Activated T-helper 1 cell treated with anti-CD3 and anti-CD28 coated beads, Interleukin-12 subunit alpha, Interleukin-12 subunit beta, Interleukin-2, Interleukin-4 antibody, amounts not matched to agents 30 ng/mL and 10 ng/mL and 1 ng/mL, durations not matched to agents 14 hours and 24 hours and 36 hours (primary cell): ENCODE results near the gene BIRC3. TPM values are rescaled to one million over a fixed set of nuclear protein-coding genes. Genes with fewer than 3 reads are reported as not detected.

Experiments
- DNase-seq: peaks from one replicate; pipeline ENCODE4 v3.0.0; 2021; ENCODE audit warnings: low spot score
- H3K27ac Mint-ChIP-seq: one replicate; pipeline ENCODE4 v1.8.0; 2021; ENCODE audit warnings: mild to moderate bottlenecking, mixed read lengths
- H3K27me3 Mint-ChIP-seq: one replicate; pipeline ENCODE4 v1.8.0; 2022; ENCODE audit warnings: mild to moderate bottlenecking, moderate library complexity, mixed read lengths; ENCODE audit not compliant: insufficient read depth
- H3K36me3 Mint-ChIP-seq: one replicate; pipeline ENCODE4 v1.8.0; 2021; ENCODE audit warnings: low read depth, mixed read lengths
- H3K4me1 Mint-ChIP-seq: one replicate; pipeline ENCODE4 v1.8.0; 2021; ENCODE audit warnings: low read depth, mixed read lengths
- H3K4me3 Mint-ChIP-seq: one replicate; pipeline ENCODE4 v1.8.0; 2021; ENCODE audit warnings: mild to moderate bottlenecking, moderate library complexity, mixed read lengths
- H3K9me3 Mint-ChIP-seq: one replicate; pipeline ENCODE4 v1.8.0; 2021; ENCODE audit warnings: mixed read lengths
- intact Hi-C: fragments of 100-400 bp; cut with micrococcal nuclease; formaldehyde crosslinking; loops from one replicate; pipeline ENCODE4 v1.15.1; 2024
- total RNA-seq: library from RNA; stranded (reverse); gene quantifications from 2 replicates; pipeline ENCODE4 v1.2.3, GENCODE V29; 2022

BIRC3 gene
- total RNA-seq, 1 donor from 2014 or later = 101 TPM

- Mint-ChIP-seq H3K4me1 (peaks cover 68% of the 10 kb centered on the region), H3K27me3 (no peaks in the 10 kb centered on the region), H3K36me3 (peaks cover 15% of the 10 kb centered on the region), H3K27ac (peak overlapping the region; percentile 79), H3K4me3 (peak overlapping the region; percentile 49), H3K9me3 (peaks cover 20% of the 10 kb centered on the region)
- DNase-seq = no peak
- intact Hi-C loops = no loop called here
These were observed 12.6 kb upstream of the BIRC3 start for GRCh38 chr11:102304686-102305085.

GRCh38 chr11:102305352-102306047 lies 11.8 kb upstream of the BIRC3 start:
- DNase-seq = no peak
- Mint-ChIP-seq H3K36me3 (peaks cover 15% of the 10 kb centered on the region), H3K27me3 (no peaks in the 10 kb centered on the region), H3K9me3 (peaks cover 20% of the 10 kb centered on the region), H3K27ac (peak overlapping the region; percentile 59), H3K4me1 (peaks cover 61% of the 10 kb centered on the region), H3K4me3 (peak overlapping the region; percentile 72)
- intact Hi-C loops = loop anchor here (1.0 kb wide), 2 partner anchors 11 to 12 kb away; partner anchors contain the start of gene BIRC3

GRCh38 chr11:102306048-102306597 lies 11.2 kb upstream of the BIRC3 start:
- no peaks in the 10 kb centered on the region for H3K27me3 Mint-ChIP-seq
- intact Hi-C loops = loop anchor here (1.0 kb wide), 2 partner anchors 11 to 12 kb away; partner anchors contain the start of gene BIRC3
- H3K36me3 Mint-ChIP-seq = peaks cover 19% of the 10 kb centered on the region
- H3K27ac Mint-ChIP-seq = peak overlapping the region; percentile 59
- no peak for DNase-seq
- H3K9me3 Mint-ChIP-seq = peaks cover 20% of the 10 kb centered on the region
- peak overlapping the region; percentile 72 for H3K4me3 Mint-ChIP-seq
- H3K4me1 Mint-ChIP-seq = peaks cover 57% of the 10 kb centered on the region

- Mint-ChIP-seq H3K4me1 (peaks cover 49% of the 10 kb centered on the region), H3K27me3 (no peaks in the 10 kb centered on the region), H3K4me3 (peak overlapping the region; percentile 72), H3K27ac (peak overlapping the region; percentile 21), H3K36me3 (peaks cover 14% of the 10 kb centered on the region), H3K9me3 (peaks cover 12% of the 10 kb centered on the region)
- intact Hi-C loops = loop anchor here (1.0 kb wide), 2 partner anchors 10 to 13 kb away; partner anchors contain the start of gene BIRC3
- DNase-seq = no peak
These were observed 10.2 kb upstream of the BIRC3 start for GRCh38 chr11:102306817-102307726.

GRCh38 chr11:102307727-102308038 lies 9.6 kb upstream of the BIRC3 start:
- peaks cover 12% of the 10 kb centered on the region for H3K9me3 Mint-ChIP-seq
- H3K36me3 Mint-ChIP-seq = peaks cover 14% of the 10 kb centered on the region
- intact Hi-C loops = no loop called here
- peaks cover 54% of the 10 kb centered on the region for H3K4me1 Mint-ChIP-seq
- no peak for DNase-seq
- no peaks in the 10 kb centered on the region for H3K27me3 Mint-ChIP-seq
- H3K4me3 Mint-ChIP-seq = no peak overlapping the region
- no peak overlapping the region for H3K27ac Mint-ChIP-seq

- no peak overlapping the region for H3K27ac Mint-ChIP-seq
- no peak overlapping the region for H3K4me3 Mint-ChIP-seq
- DNase-seq = no peak
- intact Hi-C loops = loop anchor here (10.0 kb wide), 1 partner anchor 395 kb away; the partner anchor contains the start of genes ANGPTL5 and CEP126
- peaks cover 7% of the 10 kb centered on the region for H3K36me3 Mint-ChIP-seq
- H3K27me3 Mint-ChIP-seq = no peaks in the 10 kb centered on the region
- H3K4me1 Mint-ChIP-seq = peaks cover 57% of the 10 kb centered on the region
- no peaks in the 10 kb centered on the region for H3K9me3 Mint-ChIP-seq
These were observed 7.4 kb upstream of the BIRC3 start for GRCh38 chr11:102309621-102310541.

GRCh38 chr11:102312667-102313066 lies 4.6 kb upstream of the BIRC3 start:
- Mint-ChIP-seq H3K27ac (no peak overlapping the region), H3K36me3 (peaks cover 7% of the 10 kb centered on the region), H3K9me3 (no peaks in the 10 kb centered on the region), H3K4me1 (peaks cover 51% of the 10 kb centered on the region), H3K27me3 (no peaks in the 10 kb centered on the region), H3K4me3 (peak overlapping the region; percentile 19)
- DNase-seq = no peak
- intact Hi-C loops = loop anchor here (10.0 kb wide), 1 partner anchor 398 kb away; the partner anchor contains the start of genes ANGPTL5 and CEP126

GRCh38 chr11:102313238-102313940 lies 3.9 kb upstream of the BIRC3 start:
- intact Hi-C loops = loop anchor here (10.0 kb wide), 1 partner anchor 399 kb away; the partner anchor contains the start of genes ANGPTL5 and CEP126
- Mint-ChIP-seq H3K9me3 (no peaks in the 10 kb centered on the region), H3K27ac (peak overlapping the region; percentile 74), H3K27me3 (no peaks in the 10 kb centered on the region), H3K36me3 (peaks cover 8% of the 10 kb centered on the region), H3K4me1 (peaks cover 52% of the 10 kb centered on the region), H3K4me3 (peak overlapping the region; percentile 27)
- no peak for DNase-seq

GRCh38 chr11:102314784-102315183 lies 2.5 kb upstream of the BIRC3 start:
- Mint-ChIP-seq H3K27ac (peak overlapping the region; percentile 49), H3K9me3 (no peaks in the 10 kb centered on the region), H3K4me3 (no peak overlapping the region), H3K36me3 (peaks cover 18% of the 10 kb centered on the region), H3K4me1 (peaks cover 56% of the 10 kb centered on the region), H3K27me3 (no peaks in the 10 kb centered on the region)
- DNase-seq = no peak
- intact Hi-C loops = loop anchor here (5.0 to 10.0 kb wide), 2 partner anchors 400 to 723 kb away; partner anchors contain the start of genes ANGPTL5 and CEP126

GRCh38 chr11:102316346-102316904 lies 859 bp upstream of the BIRC3 start:
- Mint-ChIP-seq H3K9me3 (no peaks in the 10 kb centered on the region), H3K36me3 (peaks cover 27% of the 10 kb centered on the region), H3K4me3 (peak overlapping the region; percentile 97), H3K27ac (peak overlapping the region; percentile 95), H3K4me1 (peaks cover 66% of the 10 kb centered on the region), H3K27me3 (no peaks in the 10 kb centered on the region)
- intact Hi-C loops = loop anchor here (2.0 to 10.0 kb wide), 6 partner anchors 80 to 792 kb away; partner anchors contain the start of genes ANGPTL5, CEP126 and DYNC2H1
- no peak for DNase-seq

- Mint-ChIP-seq H3K4me3 (peak overlapping the region; percentile 97), H3K9me3 (no peaks in the 10 kb centered on the region), H3K27ac (peak overlapping the region; percentile 95), H3K4me1 (peaks cover 69% of the 10 kb centered on the region), H3K27me3 (no peaks in the 10 kb centered on the region), H3K36me3 (peaks cover 35% of the 10 kb centered on the region)
- DNase-seq = no peak
- intact Hi-C loops = loop anchor here (1.0 to 10.0 kb wide), 14 partner anchors 11 to 791 kb away; partner anchors contain the start of genes ANGPTL5, BIRC2, CEP126 and DYNC2H1
These were observed 452 bp downstream of the BIRC3 start for GRCh38 chr11:102317768-102318103.
